Left renal pelvis (tissue), 4 donors: ENCODE measurements around the gene PTRH1. TPM values are rescaled to one million over a fixed set of nuclear protein-coding genes. Genes with fewer than 3 reads are reported as not detected.
A peak's percentile ranks its signal among the peaks of the same experiment; 100 is the strongest.

Experiments used
- DNase-seq, 4 donors: peaks; one replicate each; pipeline ENCODE4 v3.0.0-alpha.2; 2013; ENCODE audit warnings: low read depth in 4 of 4, low spot score in 3 of 4
- polyA plus RNA-seq, 4 donors: library from polyadenylated mRNA; unstranded; fragments of 120-200 nt; gene quantifications; one replicate each; pipeline ENCODE4 v1.2.1, GENCODE V29; 2013; ENCODE audit not compliant: insufficient read length in 4 of 4

The PTRH1 gene
- polyA plus RNA-seq, 4 donors = 5.4 to 14.6 (median 7.9) TPM

DNA sequence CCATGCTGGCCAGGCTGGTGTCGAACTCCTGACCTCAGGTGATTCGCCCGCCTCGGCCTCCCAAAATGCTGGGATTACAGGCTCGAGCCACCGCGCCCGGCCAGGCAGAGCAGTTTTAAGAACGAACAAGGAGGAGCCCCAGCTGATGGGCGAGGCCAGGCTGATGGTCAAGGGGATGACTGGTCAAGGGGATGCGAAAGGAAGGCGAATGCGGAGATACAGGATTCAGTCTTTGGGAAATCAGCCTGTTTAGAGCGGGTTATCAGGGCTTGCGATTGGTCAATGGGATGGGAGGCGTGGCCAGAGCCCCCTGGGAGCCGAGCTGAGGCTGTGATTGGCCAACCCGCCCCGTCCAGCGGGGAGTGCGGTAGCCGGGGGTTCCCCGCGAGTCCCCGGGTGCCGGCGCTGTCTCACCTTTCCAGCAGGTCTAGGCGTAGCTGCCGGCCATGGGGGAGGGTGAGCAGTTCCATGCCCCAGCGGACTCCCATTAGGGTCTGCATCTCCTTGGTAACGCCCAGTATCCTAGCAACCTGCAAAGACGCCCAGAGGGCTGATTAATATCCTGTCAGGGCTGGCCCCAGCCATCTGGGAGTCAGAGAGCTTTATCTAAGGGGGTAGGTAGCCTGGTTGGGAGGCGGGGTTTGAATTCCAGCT lies 27.1 kb upstream of the PTRH1 start:
- DNase-seq = peak in 2 of 4 donors; percentile 45 to 73

DNA sequence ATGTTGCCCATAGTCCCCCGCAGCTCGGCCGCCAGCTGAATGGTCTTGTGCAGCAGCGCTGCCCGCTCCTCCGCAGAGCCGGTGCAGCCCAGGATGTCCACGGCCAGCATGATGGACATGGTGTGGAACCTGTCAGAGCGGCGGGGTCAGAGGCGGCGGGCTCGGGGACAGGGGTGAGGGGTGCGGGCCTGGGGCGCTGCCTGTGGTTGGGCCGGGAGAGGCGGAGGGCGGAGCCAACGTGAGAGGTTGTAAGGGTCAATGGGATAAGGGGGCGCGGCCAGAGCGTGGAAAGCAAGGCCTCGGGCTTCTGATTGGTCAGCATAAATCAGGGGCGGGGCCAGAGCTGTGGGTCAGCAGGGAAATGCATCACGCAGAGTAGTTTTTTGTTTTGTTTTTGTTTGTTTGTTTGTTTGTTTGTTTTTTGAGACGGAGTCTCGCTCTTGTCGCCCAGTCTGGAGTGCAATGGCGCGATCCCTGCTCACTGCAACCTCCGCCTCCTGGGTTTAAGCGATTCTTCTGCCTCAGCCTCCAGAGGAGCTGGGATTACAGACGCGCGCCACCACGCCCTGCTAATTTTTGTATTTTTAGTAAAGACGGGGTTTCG lies 26.5 kb upstream of the PTRH1 start:
- peak in 1 of 4 donors; percentile 62 for DNase-seq

DNA sequence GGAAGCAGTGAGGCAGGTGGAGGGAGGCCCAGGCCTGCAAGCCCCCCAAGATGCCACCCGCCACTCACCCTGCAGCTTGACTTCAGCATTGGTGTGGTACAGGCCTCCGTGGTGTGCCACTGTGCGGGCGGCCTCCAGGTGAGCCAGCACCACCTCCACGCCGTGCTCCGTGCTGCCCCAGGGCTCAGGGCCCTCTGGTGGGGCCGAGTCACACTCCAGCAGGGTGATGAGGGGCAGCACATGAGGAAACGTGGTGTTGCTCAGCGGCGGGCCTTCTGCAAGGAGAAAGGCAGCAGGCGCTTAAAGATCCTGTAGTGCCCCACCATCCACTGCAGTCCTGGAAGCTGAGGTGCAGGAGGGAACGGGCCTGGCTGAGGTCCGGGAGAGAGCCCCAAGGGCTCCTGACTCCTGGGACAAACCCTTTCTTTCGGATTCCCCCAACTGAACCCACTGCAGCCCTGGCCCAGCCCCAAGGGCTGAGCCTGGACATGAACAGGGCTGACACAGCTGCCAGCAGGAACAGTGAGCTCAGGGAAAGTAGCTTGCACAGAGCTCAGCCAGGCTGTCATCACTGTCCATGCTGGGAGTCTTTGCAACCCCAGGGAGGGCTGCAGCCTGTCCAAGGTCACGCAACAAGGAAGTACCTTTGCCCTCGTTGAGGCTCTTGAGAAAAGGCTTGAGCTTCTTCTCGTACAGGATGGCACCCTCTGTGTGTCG lies 24.3 kb upstream of the PTRH1 start:
- no peak for DNase-seq

DNA sequence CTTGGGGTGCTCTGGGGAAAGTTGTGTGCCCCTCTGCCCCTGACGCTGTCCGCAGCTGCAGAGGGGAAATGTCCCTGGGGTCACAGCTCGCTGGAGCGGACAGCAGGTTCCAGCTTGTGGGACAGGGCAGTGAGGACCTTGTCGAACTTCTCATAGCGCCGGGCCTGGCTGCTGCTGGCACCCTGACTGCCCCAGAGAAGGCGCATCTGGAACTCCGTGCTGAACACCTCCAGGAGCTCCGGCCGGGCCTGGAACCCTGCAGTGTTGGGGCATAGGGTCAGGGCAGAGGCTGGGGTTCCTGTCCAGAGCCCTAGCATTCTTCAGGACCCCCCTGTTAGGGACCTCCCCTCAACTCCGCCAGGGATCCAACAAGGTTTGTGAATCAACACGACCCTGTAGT lies 23.2 kb upstream of the PTRH1 start:
- DNase-seq = no peak

DNA sequence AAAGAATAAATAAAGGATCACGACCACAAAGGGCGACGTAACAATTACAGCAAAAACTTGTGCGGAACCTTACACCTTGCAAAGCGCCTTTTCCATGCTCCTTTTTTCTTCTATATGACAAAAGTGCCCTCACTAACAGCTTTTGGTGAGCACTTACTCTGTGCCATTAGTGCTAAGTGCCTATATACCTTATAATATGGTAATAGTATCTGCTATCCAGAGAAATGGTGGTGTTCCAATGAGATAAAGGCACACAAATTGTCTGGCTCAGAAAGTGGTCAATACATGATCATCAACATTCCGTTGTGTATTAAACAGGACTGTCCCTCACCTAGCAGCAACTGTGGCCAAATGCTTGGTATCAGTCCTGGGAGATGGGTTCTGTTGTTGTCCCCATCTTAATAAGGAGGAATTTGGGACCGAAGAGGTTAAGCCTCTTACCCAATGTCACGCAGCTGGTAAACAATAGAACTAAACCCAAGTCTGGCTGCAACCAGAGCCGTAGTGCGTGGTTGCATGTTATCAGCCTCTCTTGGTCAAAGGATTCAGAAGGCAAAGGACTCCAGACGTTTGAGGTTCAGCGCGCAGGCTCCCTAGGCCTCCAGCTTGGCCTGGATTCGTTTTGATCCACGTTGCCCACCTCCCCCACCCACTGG lies 20.2 kb upstream of the PTRH1 start:
- no peak for DNase-seq

DNA sequence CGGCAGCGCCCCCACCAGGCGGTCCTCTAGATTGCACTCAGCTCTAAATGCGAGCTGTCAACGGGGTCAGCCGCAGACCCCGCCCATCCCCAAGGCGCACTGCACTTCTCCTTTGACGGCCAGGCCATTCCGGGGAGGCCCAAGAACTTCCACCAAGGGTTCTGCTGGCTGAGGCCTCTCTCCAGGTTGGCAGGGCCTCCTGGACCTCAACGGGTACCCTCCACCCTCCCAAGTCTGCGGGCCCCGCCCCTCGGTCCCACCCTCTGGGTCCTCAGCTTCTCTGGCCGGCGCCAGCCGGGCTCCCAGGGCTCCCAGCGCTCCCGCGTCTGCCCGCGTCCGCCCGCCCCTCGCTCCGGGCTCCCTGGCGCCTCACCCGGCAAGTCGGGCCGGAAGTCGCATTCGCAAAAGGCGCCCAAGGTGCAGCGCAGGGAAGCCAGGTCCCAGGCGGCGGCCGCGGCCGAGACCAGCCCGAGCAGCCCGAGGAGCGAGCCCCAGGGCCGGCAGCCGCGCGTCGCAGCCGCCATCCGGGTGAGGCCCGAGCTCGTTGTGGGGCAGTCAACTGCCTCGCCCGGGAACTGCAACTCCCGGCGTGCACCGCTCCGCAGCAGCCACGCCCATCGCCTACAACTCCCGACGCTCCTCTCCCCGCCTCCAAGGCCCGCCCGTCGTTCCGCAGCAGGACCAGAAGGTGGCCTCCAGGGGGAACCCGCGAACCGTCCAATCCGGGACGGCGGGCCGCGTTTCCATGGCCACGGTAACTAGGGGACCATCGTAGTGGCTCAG lies 19.5 kb upstream of the PTRH1 start, which contains the start of gene TOR2A:
Gene TOR2A, minus strand, starts transcription at position 548 of the 783 bp plus-strand sequence. Its CDS starts 24 bp downstream, at position 524.
- peak; percentile 87 to 94 (median 92) for DNase-seq

DNA sequence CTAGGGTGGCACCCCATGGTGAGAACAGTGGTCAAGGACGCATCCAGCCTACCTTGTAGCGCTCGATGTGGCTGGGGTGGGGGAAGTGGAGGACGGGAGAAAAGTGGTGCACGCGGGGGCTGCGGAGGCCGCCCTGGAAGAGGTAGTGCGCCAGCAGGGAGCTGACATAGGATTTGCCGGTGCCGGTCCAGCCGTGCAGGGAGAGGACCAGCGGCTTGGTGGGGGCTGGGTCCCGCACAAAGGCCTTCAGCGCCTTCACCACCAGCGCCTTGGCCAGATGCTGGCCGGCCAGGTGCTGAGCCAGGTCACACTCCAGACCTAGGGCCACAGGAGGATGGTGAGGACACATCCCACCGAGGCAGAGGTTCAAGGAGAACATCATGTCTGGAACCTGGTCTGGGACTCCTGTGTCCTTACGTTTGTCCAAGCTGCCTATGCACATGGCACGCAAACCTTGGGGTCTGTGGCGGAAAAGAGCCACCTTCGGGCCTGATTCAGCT lies 18.8 kb upstream of the PTRH1 start:
- DNase-seq = no peak

DNA sequence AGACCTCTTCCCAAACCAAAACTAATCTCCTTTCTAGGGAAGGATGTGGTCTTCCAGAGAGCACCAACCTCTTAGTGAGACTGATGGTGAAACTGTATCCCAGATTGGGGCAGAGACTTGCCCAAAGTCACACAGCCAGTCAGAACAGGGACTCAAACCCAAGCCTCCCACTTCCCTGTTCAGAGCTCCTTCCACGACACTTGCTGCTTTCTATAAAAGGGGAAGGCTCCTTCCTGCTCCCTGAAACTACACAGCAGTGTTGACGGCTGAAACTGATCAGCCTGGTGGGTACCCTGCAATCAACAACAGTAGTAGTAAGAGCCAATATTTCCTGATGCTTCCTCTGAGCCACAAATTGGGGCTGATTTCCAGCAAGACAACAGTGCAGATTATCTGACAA lies 18.2 kb upstream of the PTRH1 start:
- DNase-seq = no peak

DNA sequence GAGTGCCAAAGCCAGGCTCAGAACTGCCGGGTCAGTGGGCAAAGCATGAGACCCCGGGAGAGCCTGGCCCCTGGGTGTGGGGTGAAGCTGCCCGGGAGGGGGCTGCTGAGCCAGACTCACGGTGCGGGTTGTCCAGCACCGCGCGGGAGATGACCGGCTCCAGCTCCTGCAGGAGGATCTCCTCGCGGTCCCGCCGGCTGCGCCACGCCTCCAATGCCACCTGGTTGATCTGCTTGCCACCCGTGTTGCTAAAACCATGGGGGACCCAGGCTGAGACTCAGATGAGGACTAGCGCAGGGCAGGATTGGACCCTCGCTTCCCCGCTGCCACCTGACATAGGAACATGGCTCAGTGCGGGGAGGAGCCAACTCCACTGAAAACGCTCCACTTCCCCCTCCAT lies 17.0 kb upstream of the PTRH1 start:
- DNase-seq = no peak

DNA sequence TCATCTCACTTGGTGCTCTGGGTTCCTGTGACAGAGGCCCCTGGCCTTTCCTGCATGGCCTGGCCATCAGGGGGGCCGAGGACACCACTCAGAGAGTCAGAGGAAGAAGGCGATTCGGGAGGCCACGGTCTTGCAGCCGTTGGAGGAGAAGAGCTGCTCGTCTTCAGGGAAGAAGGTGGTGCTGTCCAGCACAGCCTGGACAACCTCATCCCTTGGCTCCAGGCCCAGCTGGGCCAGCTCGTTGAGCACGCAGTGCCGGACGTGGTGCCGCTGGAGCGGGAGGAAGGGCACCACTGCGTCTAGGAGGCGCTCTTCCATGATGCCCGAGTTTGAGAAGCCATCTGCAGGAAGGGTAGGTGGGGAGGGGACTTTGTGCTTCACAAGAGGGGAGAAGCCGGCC lies 16.5 kb upstream of the PTRH1 start:
- no peak for DNase-seq

DNA sequence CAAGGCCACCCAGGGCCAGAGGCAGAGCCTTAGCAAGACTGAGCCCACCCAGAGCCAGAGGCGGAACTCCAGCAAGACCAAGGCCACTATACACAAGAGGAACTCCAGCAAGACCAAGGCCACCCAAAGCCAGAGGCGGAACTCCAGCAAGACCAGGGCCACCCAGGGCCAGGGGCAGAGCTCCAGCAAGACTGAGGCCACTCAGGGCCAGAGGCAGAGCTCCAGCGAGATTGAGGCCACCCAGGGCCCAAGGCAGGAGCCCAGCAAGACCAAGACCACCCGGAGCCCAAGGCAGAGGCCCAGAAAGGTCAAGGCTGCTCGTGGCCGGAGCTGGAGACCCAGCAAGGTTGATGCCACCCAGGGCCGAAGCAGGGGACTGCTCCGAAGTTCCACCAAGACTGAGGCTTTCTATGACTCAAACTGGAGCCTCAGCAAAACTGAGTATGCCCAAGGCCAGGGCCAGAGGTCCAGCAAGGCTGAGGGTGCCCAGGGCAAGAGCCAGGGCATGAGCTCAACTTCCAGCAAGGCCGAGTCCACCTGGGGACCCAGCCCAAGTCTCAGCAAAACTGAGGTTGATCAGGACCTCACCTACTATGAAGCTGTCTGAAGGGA lies 15.4 kb upstream of the PTRH1 start:
- DNase-seq = no peak

DNA sequence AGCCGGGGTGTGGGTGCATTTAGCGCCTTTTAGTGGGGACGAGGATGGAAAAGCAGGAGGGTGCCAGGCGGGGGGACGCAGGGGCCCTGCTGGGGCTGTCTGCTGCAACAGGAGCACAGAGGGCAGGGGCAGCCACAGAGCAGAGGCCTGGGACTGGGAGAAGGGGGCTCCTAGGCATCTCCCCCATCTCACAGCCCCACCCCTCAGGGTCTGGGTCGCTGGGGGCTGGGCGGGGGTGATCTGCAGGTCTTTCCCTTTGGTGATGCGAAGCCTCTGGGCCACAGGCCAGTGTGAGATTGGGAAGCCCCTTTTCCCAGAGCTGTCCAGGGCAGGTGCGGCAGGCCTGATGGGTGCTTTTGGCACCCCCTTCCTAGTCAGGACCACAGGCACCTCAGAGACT lies 14.8 kb upstream of the PTRH1 start:
- no peak for DNase-seq

DNA sequence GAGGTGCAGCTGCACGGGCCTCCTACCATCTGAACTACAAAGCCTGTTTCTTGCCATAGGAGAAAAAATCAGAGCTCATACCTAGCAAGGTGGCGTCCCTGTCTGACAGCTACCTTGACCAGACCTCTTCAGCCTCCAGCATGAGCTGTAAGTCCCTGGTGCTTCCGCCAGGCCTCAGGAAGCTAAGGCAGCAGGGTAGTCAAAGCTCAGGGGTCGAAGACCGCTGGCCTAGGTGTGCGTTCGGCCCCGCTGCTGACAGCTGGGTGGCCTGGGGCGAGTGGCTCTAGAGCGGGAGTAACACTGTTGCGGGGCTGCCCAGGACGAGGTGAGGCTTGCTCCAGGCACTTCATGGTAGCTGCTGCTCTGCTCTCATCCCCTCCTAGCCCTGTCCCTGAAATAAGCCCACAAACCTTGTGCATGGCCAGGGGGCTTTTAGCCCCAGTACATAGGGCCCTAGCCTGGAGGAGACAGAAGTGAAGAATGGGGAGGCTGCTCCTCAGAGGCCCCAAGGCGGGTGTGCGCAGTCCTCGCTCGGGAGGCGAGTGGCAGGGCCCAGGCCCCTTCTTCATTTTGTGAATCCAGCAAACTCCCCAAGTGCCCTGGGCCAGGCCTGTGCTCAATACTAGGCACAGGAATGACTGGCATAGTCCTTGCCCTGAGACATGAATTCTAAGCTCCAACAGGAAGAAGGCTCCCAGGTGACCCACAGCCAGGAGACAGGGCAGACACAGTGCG lies 14.2 kb upstream of the PTRH1 start:
- DNase-seq = no peak

DNA sequence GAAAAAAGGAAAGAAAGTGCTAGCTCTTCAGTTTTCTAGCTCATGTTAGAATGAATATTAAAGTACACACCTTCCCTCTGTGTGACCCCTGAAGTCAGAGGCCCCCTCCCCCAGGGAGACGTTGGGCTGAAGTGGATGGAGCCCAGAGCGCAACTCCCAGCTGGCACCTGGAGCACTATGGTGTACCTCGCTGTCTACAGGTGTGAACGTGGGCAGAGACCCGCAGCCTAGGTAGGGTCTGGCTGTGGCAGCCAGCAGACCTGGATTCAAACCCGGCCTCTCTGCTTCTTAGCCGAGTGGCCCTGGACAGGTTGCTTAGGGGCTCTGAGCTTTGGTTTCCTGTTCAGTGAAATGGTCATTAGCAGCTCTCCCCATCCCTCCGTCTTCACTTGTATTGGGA lies 13.3 kb upstream of the PTRH1 start:
- no peak for DNase-seq

DNA sequence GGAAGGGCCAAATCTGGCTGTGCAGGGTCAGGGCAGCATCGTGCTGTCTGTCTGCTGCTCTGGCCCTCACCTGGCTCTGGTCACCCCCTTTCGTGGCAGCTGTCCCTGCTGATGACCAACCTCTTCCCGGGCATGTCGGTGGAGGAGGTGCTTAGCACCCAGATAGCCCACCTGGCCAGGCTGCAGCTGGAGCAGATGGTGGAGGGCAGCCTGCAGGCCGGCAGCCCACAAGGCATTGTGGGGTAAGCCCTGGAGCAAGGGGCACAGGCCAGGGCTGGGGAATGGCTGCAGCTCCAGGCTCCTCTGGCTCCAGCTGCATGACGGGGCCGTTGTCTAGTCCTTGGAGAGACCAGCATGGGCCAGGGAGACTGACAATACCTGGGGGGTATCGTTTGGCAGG lies 11.4 kb upstream of the PTRH1 start:
- DNase-seq = no peak

DNA sequence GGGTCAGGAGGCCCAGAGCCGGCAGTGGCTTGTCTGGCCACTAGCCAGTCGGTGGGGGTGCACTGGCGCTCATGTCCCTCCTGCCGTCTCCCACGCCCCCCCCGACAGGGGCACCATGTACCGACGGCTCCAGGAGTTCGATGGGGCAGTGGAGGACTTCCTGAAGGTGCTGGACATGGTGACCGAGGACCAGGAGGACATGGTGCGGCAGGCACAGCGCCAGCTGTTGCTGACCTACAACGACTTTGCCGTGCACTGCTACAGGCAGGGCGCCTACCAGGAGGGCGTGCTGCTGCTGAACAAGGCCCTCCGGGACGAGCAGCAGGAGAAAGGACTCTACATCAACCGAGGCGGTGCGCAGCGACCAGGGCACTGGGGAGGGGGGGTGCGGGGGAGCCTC lies 8.5 kb upstream of the PTRH1 start:
- DNase-seq = no peak

DNA sequence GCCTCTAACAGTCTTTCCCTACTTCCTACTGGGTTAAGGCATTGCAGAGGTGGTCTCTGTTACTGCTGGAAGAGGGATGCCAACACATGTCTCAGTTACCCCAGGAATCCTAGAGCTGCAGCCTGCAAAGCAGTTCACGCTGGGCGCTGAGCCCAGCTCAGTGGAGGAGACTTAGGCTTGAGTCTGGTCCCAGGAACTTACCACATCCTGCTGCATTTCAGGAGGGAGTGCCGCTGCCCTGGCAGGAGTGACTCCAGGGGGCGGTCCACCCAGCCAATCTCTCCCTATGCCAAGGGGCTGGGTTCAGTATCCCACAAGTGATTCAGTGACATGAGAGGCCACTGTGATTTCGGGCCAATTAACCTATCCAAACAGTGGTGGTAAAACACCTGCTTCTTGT lies 8.0 kb upstream of the PTRH1 start:
- no peak for DNase-seq

DNA sequence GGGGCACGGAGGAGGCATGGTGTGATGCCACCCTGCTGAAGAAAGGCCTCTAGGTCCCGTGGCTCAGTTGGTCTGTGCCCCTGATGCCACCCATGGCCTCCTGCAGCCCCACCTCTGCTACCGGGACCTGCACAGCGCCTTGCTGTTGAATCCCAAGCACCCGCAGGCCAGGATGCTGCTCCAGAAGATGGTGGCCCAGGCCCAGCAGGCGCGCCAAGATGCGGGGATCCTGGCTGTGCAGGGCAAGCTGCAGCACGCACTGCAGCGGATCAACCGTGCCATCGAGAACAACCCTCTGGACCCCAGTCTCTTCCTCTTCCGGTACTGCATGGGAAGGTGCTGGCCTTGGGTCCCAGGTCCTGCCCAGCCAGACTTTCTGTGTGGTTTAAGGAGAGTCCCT lies 7.5 kb upstream of the PTRH1 start:
- no peak for DNase-seq

DNA sequence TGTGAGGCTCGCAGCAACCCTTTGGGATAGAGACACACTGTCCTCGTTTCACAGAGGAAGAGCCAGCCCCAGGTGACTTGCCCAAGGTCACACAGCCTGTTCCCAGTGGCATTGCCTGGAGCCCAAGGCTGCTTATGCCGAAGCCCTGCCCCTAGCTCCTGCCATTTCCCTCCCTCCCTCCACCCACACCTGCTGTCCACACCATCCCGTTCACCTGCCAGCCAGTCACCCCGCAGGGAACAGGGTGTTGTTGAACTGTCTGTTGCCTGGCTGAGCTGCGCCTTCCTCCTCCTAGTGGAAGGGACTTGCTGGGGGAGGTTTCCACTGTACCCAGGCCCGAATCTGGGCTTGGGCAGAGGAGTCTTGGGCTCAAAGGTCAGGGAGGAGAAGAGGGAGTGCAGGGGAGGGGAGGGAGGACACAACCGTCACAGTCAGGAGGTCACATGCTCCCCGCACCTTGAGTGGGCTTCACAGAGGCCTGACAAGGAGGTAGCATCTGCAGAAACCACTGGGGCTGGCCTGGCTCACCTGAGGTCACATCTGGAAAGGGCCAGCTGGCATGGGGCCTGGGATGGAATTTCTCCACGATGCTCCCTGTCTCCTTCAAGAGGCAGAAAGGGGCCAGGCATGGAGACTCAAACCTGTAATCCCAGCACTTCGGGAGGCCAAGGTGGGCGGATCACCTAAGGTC lies 6.7 kb upstream of the PTRH1 start:
- DNase-seq = no peak
